PFSK-1 (cell line): Measurements from ENCODE around the gene FBXO47.

Experiments
- FOXP2 ChIP-seq: optimal IDR thresholded peaks from 2 replicates; pipeline ENCODE3; 2011; ENCODE audit warnings: borderline replicate concordance, control low read depth, inconsistent platforms; ENCODE audit not compliant: insufficient read depth; ENCODE audit errors: extremely low read length, extremely low read depth
- POLR2AphosphoS5 ChIP-seq: IDR thresholded peaks from 2 replicates; pipeline ENCODE4 v1.6.1; 2012; ENCODE audit warnings: low read depth, mild to moderate bottlenecking, control low read depth, low read length, moderate library complexity
- SIN3A ChIP-seq: IDR thresholded peaks from 2 replicates; pipeline ENCODE4 v1.6.1; 2012; ENCODE audit warnings: mild to moderate bottlenecking, low read length, moderate library complexity, borderline replicate concordance; ENCODE audit not compliant: insufficient read depth
- TAF1 ChIP-seq: IDR thresholded peaks from 2 replicates; pipeline ENCODE4 v1.6.1; 2012; ENCODE audit warnings: low read length, control low read depth, borderline replicate concordance; ENCODE audit not compliant: insufficient read depth
- TF ChIP-seq, protein P1 (sequence below), 2 experiments: IDR thresholded peaks; 2 replicates each; pipeline versions ENCODE4 v1.6.1 to v1.8.0; 2011 to 2012; ENCODE audit warnings: low read depth in 2 of 2, low read length in 2 of 2, control low read depth in 1 of 2, inconsistent platforms in 1 of 2, mild to moderate bottlenecking in 1 of 2, moderate library complexity in 1 of 2; ENCODE audit not compliant: insufficient read depth in 1 of 2

The FBXO47 gene

GRCh38 chr17:39008633-39009032 lies 41.4 kb upstream of the FBXO47 start:
- TF ChIP-seq, protein P1, sequence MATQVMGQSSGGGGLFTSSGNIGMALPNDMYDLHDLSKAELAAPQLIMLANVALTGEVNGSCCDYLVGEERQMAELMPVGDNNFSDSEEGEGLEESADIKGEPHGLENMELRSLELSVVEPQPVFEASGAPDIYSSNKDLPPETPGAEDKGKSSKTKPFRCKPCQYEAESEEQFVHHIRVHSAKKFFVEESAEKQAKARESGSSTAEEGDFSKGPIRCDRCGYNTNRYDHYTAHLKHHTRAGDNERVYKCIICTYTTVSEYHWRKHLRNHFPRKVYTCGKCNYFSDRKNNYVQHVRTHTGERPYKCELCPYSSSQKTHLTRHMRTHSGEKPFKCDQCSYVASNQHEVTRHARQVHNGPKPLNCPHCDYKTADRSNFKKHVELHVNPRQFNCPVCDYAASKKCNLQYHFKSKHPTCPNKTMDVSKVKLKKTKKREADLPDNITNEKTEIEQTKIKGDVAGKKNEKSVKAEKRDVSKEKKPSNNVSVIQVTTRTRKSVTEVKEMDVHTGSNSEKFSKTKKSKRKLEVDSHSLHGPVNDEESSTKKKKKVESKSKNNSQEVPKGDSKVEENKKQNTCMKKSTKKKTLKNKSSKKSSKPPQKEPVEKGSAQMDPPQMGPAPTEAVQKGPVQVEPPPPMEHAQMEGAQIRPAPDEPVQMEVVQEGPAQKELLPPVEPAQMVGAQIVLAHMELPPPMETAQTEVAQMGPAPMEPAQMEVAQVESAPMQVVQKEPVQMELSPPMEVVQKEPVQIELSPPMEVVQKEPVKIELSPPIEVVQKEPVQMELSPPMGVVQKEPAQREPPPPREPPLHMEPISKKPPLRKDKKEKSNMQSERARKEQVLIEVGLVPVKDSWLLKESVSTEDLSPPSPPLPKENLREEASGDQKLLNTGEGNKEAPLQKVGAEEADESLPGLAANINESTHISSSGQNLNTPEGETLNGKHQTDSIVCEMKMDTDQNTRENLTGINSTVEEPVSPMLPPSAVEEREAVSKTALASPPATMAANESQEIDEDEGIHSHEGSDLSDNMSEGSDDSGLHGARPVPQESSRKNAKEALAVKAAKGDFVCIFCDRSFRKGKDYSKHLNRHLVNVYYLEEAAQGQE (IDR thresholded peaks at IDR 0.05; ENCODE audit: insufficient read depth in 1 of 2, low read depth in 2 of 2, low read length in 2 of 2) = no peak
- TF ChIP-seq TAF1 = no peak
- TF ChIP-seq SIN3A = no peak
- no peak for TF ChIP-seq FOXP2
- no peak for TF ChIP-seq POLR2AphosphoS5

DNA sequence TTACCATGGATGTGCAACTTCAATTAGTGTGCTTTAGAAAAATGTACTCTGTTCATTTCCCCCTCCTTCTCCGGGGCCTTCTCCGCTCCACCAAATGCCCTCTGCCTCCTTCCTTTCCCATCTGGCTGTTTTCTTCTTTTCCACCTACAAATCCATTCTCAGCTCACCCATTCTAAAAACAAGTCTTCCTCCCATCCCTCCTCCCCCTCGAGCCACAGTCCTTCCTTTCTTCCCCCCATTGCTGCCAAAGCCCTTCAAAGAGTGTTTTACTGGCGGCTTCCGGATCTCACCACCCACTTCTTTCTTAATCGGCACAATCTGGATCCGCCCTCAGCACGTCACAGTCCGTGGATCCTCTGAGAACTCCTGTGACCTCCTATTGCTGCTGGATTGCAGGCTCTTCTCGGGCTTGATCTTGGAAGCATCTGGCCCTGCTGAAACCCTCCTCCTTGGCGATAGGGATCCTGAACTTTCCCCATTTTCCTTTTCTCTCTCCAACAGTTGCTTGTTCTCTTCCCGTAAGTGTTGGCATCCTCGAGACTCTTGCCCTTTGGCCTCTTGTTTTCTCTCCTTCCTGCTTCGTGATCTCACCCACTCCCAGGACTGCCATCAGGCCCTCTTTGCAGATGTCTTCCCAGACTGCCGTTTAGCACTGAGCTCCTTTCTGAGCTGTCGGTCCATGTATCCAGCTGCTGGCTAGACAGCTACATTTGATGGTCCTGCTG lies 36.0 kb upstream of the FBXO47 start:
- TF ChIP-seq, protein P1 (IDR thresholded peaks at IDR 0.05; ENCODE audit: insufficient read depth in 1 of 2, low read depth in 2 of 2, low read length in 2 of 2) = peak in 1 of 2 experiments; percentile 62; a peak in 1 of 4 replicates
- TF ChIP-seq FOXP2 (peak; percentile 15), POLR2AphosphoS5 (peak; percentile 71; the same call in 1 of the 2 replicates), TAF1 (peak; percentile 37; the same call in 1 of the 2 replicates), SIN3A (peak; percentile 63; the same call in 1 of the 2 replicates)

GRCh38 chr17:39001703-39002637 lies 34.8 kb upstream of the FBXO47 start:
- no peak for TF ChIP-seq FOXP2
- TF ChIP-seq, protein P1 (IDR thresholded peaks at IDR 0.05; ENCODE audit: insufficient read depth in 1 of 2, low read depth in 2 of 2, low read length in 2 of 2) = 0 out of 4 replicates have a peak, but pooled peaks of 1 of the 2 experiments have one; percentile 48
- TF ChIP-seq SIN3A = peak; percentile 65; the same call in 1 of the 2 replicates

DNA sequence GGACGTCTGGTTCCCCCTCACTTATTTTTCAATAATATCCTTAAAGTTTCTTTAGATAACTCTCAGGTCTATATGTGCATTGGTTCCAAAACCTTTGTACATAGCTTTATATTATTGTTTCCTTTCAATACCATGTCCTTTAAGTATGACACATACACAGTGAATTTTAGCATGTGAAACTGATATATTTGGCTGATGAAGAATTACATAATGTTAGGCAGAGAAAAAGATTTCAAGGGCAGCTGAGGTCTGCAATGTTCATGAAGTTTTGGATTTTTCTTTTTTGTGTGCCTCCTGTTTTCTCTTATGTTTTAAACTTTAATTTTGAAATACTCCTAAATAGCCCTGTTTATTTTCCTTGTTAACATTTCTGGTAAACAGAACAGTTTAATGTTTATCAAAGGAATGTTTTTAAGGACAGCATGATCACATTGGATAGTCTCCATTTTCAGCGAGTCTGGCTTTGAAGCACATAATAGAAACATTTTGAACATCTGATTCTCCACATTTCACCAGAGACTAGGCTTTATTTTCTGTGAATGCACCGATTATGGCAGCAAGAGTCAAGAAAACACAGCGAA lies 32.9 kb upstream of the FBXO47 start:
- no peak for TF ChIP-seq FOXP2
- TF ChIP-seq, protein P1 (IDR thresholded peaks at IDR 0.05; ENCODE audit: insufficient read depth in 1 of 2, low read depth in 2 of 2, low read length in 2 of 2) = no peak
- no peak for TF ChIP-seq TAF1
- no peak for TF ChIP-seq POLR2AphosphoS5
- TF ChIP-seq SIN3A = no peak
